GM12878 (cell line): ENCODE measurements around the gene TNFRSF6B.

Experiments
- CREB1 ChIP-seq: IDR thresholded peaks from 2 replicates; pipeline ENCODE4 v1.6.1; 2012; ENCODE audit warnings: low read depth, mild to moderate bottlenecking, inconsistent platforms
- CREM ChIP-seq: IDR thresholded peaks from 2 replicates; pipeline ENCODE4 v1.6.1; 2014; ENCODE audit warnings: antibody characterized with exemption, low read depth
- CTCF ChIP-seq, 3 experiments: IDR thresholded peaks in 2 of 3; conservative IDR thresholded peaks in 1 of 3; 2 replicates each; pipeline ENCODE4 v1.5.1; 2011; ENCODE audit warnings: low read depth in 3 of 3, low read length in 3 of 3, mild to moderate bottlenecking in 3 of 3, control low read depth in 2 of 3, moderate library complexity in 2 of 3, inconsistent platforms in 1 of 3, mixed read lengths in 1 of 3; ENCODE audit not compliant: control insufficient read depth in 2 of 3, insufficient read depth in 1 of 3; ENCODE audit errors: extremely low read depth in 1 of 3
- DPF2 ChIP-seq: fragments of 450-650 bp; IDR thresholded peaks from 2 replicates; pipeline ENCODE4 v1.6.1; 2017; ENCODE audit warnings: mild to moderate bottlenecking
- EP300 ChIP-seq, 2 experiments: fragments of 150-350 bp in 1 of 2; IDR thresholded peaks; 2 replicates each; pipeline ENCODE4 v1.6.1; 2011 to 2012; ENCODE audit warnings: low read depth in 2 of 2, low read length in 2 of 2, borderline replicate concordance in 1 of 2, improper control_type of control experiment in 1 of 2, inconsistent platforms in 1 of 2; ENCODE audit not compliant: control insufficient read depth in 1 of 2
- MAX ChIP-seq: IDR thresholded peaks from 2 replicates; pipeline ENCODE4 v1.6.1; 2012; ENCODE audit warnings: low read depth, low read length, improper control_type of control experiment
- PKNOX1 ChIP-seq: fragments of 450-650 bp; IDR thresholded peaks from 2 replicates; pipeline ENCODE4 v1.6.1; 2016; ENCODE audit warnings: mild to moderate bottlenecking
- POLR2A ChIP-seq: IDR thresholded peaks from 2 replicates; pipeline ENCODE4 v1.6.1; 2011; ENCODE audit warnings: low read depth, mild to moderate bottlenecking, low read length
- POLR2AphosphoS2 ChIP-seq: IDR thresholded peaks from 2 replicates; pipeline ENCODE4 v1.6.1; 2011; ENCODE audit warnings: low read depth, mild to moderate bottlenecking, low read length, improper control_type of control experiment, moderate library complexity
- RAD21 ChIP-seq: IDR thresholded peaks from 2 replicates; pipeline ENCODE4 v1.6.1; 2011; ENCODE audit warnings: mild to moderate bottlenecking, low read depth, low read length, moderate library complexity; ENCODE audit not compliant: insufficient read depth
- SMC3 ChIP-seq: IDR thresholded peaks from 2 replicates; pipeline ENCODE4 v1.6.1; 2011; ENCODE audit warnings: low read length, improper control_type of control experiment, borderline replicate concordance
- TBL1XR1 ChIP-seq: IDR thresholded peaks from 2 replicates; pipeline ENCODE4 v1.6.1; 2012; ENCODE audit warnings: low read depth, low read length, improper control_type of control experiment

- TF ChIP-seq CREM (no peak), PKNOX1 (no peak), POLR2AphosphoS2 (no peak), CTCF (IDR thresholded peaks at IDR 0.05 in 2 of 3, conservative IDR thresholded peaks at IDR 0.05 in 1 of 3; ENCODE audit: control insufficient read depth in 2 of 3, extremely low read depth in 1 of 3, insufficient read depth in 1 of 3, low read depth in 3 of 3, low read length in 3 of 3) (no peak), RAD21 (no peak), MAX (no peak), DPF2 (no peak), EP300 (IDR thresholded peaks at IDR 0.05; ENCODE audit: borderline replicate concordance in 1 of 2, control insufficient read depth in 1 of 2, low read depth in 2 of 2, low read length in 2 of 2) (no peak), SMC3 (no peak), TBL1XR1 (no peak), POLR2A (no peak), CREB1 (no peak)
These were observed 5.0 kb downstream of the TNFRSF6B start for GRCh38 chr20:63701329-63702035.
